Measurements from ENCODE around the gene MATR3. TPM values are rescaled to one million over a fixed set of nuclear protein-coding genes. Genes with fewer than 3 reads are reported as not detected.

MATR3 gene
- total RNA-seq, 1 experiment from 2014 or later, result 139 TPM

- CTCF ChIA-PET, result no interaction called here
These were observed 30.0 kb upstream of the MATR3 start for GRCh38 chr5:139263536-139263935.

DNA sequence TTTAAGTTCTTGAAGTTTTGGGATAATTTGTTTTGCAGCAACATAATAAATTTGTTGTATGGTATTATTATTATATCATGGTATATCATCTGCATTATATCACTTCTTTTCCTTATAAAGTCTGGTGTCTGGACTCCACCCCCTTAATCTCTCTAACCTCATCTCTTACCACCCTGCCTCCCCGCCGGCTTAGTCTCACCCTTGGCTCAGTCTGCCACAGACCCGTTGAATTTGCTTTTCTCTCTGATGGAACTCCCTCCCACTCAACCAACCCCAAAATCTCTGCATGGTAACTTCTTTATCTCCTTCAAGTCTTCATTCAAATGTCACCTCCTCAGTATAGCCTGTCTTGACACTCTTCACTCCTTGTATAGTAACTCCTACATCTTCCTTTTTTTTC is 29.6 kb upstream of the MATR3 start:
- H4K20me1 ChIP-seq (ENCODE audit: low read length), result no peaks in the 10 kb centered on the region
- DNase-seq (no peak), ATAC-seq (no peak)
- no peaks in the 10 kb centered on the region for H3K9me2 ChIP-seq (replicated peaks; ENCODE audit: low read length)
- H3K27me3 ChIP-seq (ENCODE audit: low read length), result no peaks in the 10 kb centered on the region
- no peaks in the 10 kb centered on the region for H3K79me2 ChIP-seq (ENCODE audit: low read length)
- TF ChIP-seq EZH2phosphoT487 (IDR thresholded peaks at IDR 0.05; ENCODE audit: borderline replicate concordance, low read length) (no peak), EZH2 (IDR thresholded peaks at IDR 0.05; ENCODE audit: low read length, unreplicated experiment) (no peak)
- TF ChIP-seq, protein P1, sequence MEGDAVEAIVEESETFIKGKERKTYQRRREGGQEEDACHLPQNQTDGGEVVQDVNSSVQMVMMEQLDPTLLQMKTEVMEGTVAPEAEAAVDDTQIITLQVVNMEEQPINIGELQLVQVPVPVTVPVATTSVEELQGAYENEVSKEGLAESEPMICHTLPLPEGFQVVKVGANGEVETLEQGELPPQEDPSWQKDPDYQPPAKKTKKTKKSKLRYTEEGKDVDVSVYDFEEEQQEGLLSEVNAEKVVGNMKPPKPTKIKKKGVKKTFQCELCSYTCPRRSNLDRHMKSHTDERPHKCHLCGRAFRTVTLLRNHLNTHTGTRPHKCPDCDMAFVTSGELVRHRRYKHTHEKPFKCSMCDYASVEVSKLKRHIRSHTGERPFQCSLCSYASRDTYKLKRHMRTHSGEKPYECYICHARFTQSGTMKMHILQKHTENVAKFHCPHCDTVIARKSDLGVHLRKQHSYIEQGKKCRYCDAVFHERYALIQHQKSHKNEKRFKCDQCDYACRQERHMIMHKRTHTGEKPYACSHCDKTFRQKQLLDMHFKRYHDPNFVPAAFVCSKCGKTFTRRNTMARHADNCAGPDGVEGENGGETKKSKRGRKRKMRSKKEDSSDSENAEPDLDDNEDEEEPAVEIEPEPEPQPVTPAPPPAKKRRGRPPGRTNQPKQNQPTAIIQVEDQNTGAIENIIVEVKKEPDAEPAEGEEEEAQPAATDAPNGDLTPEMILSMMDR (conservative IDR thresholded peaks at IDR 0.05; ENCODE audit: low read depth, low read length), result no peak
- H2AFZ ChIP-seq (ENCODE audit: low read length), result no peak overlapping the region
- no TSS peak for BruUV-seq (replicated peaks)
- H3K4me2 ChIP-seq (ENCODE audit: low read length), result no peak overlapping the region
- H3K4me3 ChIP-seq (ENCODE audit: low read length), result no peak overlapping the region
- H3F3A ChIP-seq (ENCODE audit: low read length, unreplicated experiment), result no peaks in the 10 kb centered on the region
- POLR2A ChIA-PET (ENCODE audit: unreplicated experiment), result no interaction called here
- CTCF ChIA-PET, result no interaction called here
- no peaks in the 10 kb centered on the region for H3K36me3 ChIP-seq (ENCODE audit: low read depth, low read length)
- H3K4me1 ChIP-seq (ENCODE audit: insufficient read depth, low read length), result no peaks in the 10 kb centered on the region
- intact Hi-C loops (cut with micrococcal nuclease), result no loop called here
- H3K9me3 ChIP-seq (ENCODE audit: low read length), result no peaks in the 10 kb centered on the region
- H3K9ac ChIP-seq (ENCODE audit: low read length), result no peak overlapping the region
- H3K27ac ChIP-seq (ENCODE audit: low read length), result no peak overlapping the region

More at GRCh38 chr5:139263536-139263935, 30.0 kb upstream of the MATR3 start:
- DNase-seq (no peak), ATAC-seq (no peak)
- Histone ChIP-seq H3K4me2 (ENCODE audit: low read length) (no peak overlapping the region), H3K9me3 (ENCODE audit: low read length) (no peaks in the 10 kb centered on the region), H3K79me2 (ENCODE audit: low read length) (no peaks in the 10 kb centered on the region), H3K4me3 (ENCODE audit: low read length) (no peak overlapping the region), H3K9me2 (replicated peaks; ENCODE audit: low read length) (no peaks in the 10 kb centered on the region), H3K27me3 (ENCODE audit: low read length) (no peaks in the 10 kb centered on the region), H3K4me1 (ENCODE audit: insufficient read depth, low read length) (no peaks in the 10 kb centered on the region), H3F3A (ENCODE audit: low read length, unreplicated experiment) (no peaks in the 10 kb centered on the region), H2AFZ (ENCODE audit: low read length) (no peak overlapping the region), H3K9ac (ENCODE audit: low read length) (no peak overlapping the region), H4K20me1 (ENCODE audit: low read length) (no peaks in the 10 kb centered on the region), H3K36me3 (ENCODE audit: low read depth, low read length) (no peaks in the 10 kb centered on the region), H3K27ac (ENCODE audit: low read length) (no peak overlapping the region)
- POLR2A ChIA-PET (ENCODE audit: unreplicated experiment), result no interaction called here
- intact Hi-C loops (cut with micrococcal nuclease), result no loop called here
- no TSS peak for BruUV-seq (replicated peaks)
- TF ChIP-seq, protein P1 (conservative IDR thresholded peaks at IDR 0.05; ENCODE audit: low read depth, low read length), result no peak
- TF ChIP-seq EZH2phosphoT487 (IDR thresholded peaks at IDR 0.05; ENCODE audit: borderline replicate concordance, low read length) (no peak), EZH2 (IDR thresholded peaks at IDR 0.05; ENCODE audit: low read length, unreplicated experiment) (no peak)

GRCh38 chr5:139265001-139265400 is 28.5 kb upstream of the MATR3 start:
- Histone ChIP-seq H3K36me3 (ENCODE audit: low read depth, low read length) (no peaks in the 10 kb centered on the region), H3K4me3 (ENCODE audit: low read length) (no peak overlapping the region), H3K9ac (ENCODE audit: low read length) (no peak overlapping the region), H3K9me3 (ENCODE audit: low read length) (no peaks in the 10 kb centered on the region), H2AFZ (ENCODE audit: low read length) (no peak overlapping the region), H3K4me2 (ENCODE audit: low read length) (no peak overlapping the region), H3K27me3 (ENCODE audit: low read length) (no peaks in the 10 kb centered on the region), H3K79me2 (ENCODE audit: low read length) (no peaks in the 10 kb centered on the region), H3K27ac (ENCODE audit: low read length) (no peak overlapping the region), H4K20me1 (ENCODE audit: low read length) (no peaks in the 10 kb centered on the region), H3K4me1 (ENCODE audit: insufficient read depth, low read length) (no peaks in the 10 kb centered on the region), H3K9me2 (replicated peaks; ENCODE audit: low read length) (no peaks in the 10 kb centered on the region), H3F3A (ENCODE audit: low read length, unreplicated experiment) (no peaks in the 10 kb centered on the region)
- DNase-seq (no peak), ATAC-seq (no peak)
- POLR2A ChIA-PET (ENCODE audit: unreplicated experiment), result no interaction called here
- TF ChIP-seq EZH2 (IDR thresholded peaks at IDR 0.05; ENCODE audit: low read length, unreplicated experiment) (no peak), EZH2phosphoT487 (IDR thresholded peaks at IDR 0.05; ENCODE audit: borderline replicate concordance, low read length) (no peak)
- TF ChIP-seq, protein P1 (conservative IDR thresholded peaks at IDR 0.05; ENCODE audit: low read depth, low read length), result no peak
- BruUV-seq (replicated peaks), result no TSS peak
- CTCF ChIA-PET, result no interaction called here
- intact Hi-C loops (cut with micrococcal nuclease), result no loop called here

Measured in PC-3 (cell line).